ENCODE results near the gene ISLR. TPM values are rescaled to one million over a fixed set of nuclear protein-coding genes. Genes with fewer than 3 reads are reported as not detected.
A peak's percentile ranks its signal among the peaks of the same experiment; 100 is the strongest.
"Not testable (repeated sequence)": the region's sequence is repeated elsewhere in the genome, so short reads cannot be mapped to it uniquely, and the experiment has no call there.

The ISLR gene
- polyA plus RNA-seq, 3 donors = 49.7 to 54.6 (median 51.7) TPM

GRCh38 chr15:74136814-74137536 is 36.5 kb upstream of the ISLR start:
- DNase-seq (ENCODE audit: low read depth in 3 of 3, low spot score in 2 of 3) = no peak

DNA sequence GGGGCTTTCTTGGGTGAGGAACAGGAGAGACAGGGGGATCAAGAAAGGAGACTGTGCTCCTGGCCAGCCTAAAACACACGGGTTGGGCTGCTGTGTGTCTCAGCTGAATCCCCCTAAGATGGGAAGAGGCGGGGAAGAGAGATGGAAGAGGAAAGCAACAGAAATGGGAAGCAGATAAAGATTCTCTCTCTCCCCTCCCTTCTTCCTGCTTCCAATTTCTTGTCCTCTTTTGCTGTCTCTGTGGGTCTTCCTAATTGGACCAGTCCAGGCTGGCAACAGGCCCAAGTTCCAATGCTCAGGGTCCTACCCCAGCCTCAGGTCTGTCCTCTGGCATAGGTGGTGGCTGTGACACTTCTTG is 36.0 kb upstream of the ISLR start:
- DNase-seq (ENCODE audit: low read depth in 3 of 3, low spot score in 2 of 3) = no peak

DNA sequence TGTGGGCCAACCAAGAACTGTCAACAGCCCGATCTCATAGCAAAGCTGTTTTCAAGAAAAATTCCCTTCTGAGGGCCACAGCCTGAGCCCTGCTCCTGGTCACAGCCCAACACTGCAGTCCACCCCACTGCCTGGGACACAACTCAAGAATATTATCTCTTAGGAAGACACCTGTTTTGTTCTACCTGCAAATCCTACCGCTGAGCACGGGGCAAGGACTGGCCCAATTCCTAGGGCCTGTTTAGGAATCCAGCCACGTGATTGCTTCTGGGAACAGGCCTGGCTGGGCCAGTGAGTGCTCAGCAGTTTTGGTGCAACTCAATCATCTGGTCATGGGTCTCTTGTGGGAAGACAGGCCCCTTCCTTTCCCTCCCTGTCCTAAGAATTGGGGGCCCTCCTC is 34.9 kb upstream of the ISLR start:
- no peak for DNase-seq (ENCODE audit: low read depth in 3 of 3, low spot score in 2 of 3)

DNA sequence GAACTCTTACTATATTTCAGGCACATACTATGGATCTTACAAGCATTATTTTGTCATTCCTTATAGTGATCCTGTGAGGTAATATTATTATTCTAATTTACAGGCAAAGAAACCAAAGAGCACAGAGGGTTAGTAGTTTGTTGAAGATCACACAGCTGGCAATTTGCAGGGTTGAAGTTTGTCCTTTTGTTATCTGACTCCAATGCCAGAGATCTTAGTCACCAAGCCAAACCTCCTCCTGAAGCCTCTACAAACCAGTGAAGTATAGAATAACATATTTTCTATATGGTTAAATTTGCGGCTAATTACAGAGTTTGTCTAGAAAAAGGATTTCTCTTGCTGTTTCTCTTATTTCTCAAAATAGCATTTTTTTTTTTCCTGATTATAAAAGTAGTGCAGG is 31.9 kb upstream of the ISLR start:
- no peak for DNase-seq (ENCODE audit: low read depth in 3 of 3, low spot score in 2 of 3)

GRCh38 chr15:74144153-74144775 is 29.2 kb upstream of the ISLR start:
- DNase-seq (ENCODE audit: low read depth in 3 of 3, low spot score in 2 of 3) = no peak

- DNase-seq (ENCODE audit: low read depth in 3 of 3, low spot score in 2 of 3) = no peak
Observed at GRCh38 chr15:74146277-74146800, 27.2 kb upstream of the ISLR start.

- no peak for DNase-seq (ENCODE audit: low read depth in 3 of 3, low spot score in 2 of 3)
Observed at GRCh38 chr15:74147051-74147450, 26.5 kb upstream of the ISLR start.

DNA sequence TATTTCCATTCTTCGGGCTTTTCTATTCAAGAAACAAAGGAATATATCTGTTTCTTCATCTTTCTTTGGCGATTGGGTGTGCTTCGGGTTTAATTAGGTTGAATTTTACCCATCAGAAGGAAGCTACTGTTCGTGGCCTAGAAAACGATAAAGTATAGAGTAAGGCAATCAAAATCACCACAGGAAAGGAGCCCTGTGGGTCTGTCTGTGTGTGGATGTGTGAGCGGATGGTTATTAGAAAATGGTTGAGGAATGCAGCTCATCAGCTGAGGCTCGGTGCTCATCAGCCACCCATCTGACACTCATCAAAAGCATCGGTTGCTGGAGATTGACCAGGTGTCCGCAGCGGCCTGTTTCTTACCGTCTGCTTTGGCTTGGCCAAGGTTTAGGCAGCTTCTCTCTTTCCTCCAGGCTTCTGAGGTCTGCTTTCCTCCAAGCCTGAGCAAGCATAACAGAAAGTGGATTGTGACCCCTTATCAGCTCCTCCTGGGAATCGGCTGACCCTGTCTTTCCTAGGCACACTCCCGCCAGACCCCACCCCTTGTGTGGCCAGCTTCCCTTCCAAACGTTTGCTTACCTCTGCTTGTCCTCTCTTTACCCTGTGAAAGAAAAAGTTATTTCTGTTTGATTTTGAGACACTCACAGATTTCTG is 17.6 kb upstream of the ISLR start:
- no peak for DNase-seq (ENCODE audit: low read depth in 3 of 3, low spot score in 2 of 3)

DNA sequence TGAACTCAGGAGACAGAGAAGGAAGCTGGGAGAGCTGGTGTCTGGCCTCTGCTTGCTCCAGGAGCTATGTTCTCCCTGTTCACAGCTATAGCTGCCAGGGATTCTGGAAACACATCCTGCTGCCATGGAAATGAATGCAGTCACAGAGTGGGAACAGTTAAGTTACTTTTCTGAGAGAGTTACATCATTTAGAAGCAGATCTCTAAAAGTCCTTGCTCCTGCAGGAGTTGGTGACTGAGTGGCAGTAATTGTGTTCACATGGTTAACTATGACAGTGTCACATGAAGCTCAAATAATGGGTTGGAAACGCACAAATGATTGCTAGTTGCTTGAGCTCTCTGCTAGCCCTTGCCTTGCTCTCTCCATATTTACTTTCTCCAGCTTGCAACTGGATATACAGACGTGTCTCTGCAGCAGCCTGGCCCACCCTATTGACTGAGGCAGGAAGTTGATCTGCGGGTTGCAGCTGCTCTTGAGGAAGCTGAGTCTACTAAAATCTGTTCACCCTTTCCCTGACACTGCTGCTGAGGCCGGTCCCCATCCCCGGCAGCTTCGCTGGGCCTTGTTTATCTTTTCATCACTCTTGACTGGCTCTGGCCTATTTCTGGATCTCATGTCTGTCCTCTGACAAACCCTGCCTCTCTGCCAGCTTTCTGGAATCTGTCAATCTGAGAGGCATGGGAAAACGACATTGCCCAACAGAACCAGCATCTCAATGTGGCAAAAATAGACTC is 16.7 kb upstream of the ISLR start:
- DNase-seq (ENCODE audit: low read depth in 3 of 3, low spot score in 2 of 3) = no peak

DNA sequence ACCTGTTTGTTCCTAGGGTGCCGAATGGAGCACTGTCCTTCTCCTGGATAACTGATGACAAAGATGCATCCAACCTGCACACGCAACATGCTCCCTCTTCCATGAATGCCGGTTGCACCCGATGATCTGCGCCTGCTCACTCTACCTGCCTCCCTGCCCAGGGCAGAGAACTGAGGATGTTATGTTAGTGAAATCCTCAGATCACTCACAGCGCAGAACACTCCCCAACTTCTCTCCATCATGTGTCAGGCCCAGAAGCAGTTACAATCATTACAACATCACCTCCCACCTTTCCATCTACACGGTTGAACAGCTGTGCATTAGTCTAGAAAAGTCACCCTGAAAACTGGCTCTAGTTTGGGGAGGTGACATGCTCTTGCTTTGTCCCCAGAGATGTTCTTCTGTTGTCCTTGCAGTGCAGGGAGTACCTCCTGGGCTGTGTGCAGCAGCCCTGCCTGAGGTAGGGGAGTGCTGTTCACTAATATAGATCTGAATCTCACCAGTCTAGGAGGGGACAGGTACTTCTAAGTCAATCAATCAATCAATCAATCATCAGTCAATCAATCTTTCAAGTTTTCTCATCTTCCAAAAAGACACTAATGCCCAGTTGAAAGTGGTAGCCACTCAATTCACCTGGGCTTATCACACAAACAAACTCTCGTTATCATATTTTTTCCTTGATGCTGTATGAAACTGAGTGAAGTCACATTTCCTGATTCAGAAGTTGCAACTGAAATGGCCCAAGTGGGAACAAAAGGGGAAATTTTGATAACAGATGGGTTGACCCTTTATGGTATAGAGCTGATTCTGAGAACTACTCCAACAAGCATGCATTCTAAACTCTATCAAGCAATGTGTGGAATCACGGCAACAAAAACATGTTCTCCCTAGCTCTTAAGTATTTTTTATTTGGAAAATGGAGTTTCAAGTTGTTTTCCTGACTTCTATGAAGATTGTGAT is 15.4 kb upstream of the ISLR start:
- no peak for DNase-seq (ENCODE audit: low read depth in 3 of 3, low spot score in 2 of 3)

- DNase-seq (ENCODE audit: low read depth in 3 of 3, low spot score in 2 of 3) = no peak
Observed at GRCh38 chr15:74158855-74159650, 14.5 kb upstream of the ISLR start.

GRCh38 chr15:74159773-74160172 is 13.7 kb upstream of the ISLR start:
- DNase-seq (ENCODE audit: low read depth in 3 of 3, low spot score in 2 of 3) = no peak

DNA sequence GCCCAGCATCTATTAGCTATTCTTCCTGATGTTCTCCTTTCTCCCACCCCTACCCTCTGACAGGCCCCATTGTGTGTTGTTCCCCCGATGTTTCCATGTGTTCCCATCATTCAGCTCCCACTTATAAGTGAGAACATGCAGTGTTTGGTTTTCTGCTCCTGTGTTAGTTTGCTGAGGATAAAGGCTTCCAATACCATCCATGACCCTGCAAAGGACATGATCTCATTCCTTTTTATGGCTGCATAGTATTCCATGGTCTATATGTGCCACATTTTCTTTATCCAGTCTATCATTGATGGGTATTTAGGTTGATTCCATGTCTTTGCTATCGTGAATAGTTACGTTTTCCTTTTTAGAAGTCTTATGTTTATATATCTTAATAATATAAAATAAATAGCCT is 13.1 kb upstream of the ISLR start:
- not testable (repeated sequence) for DNase-seq (ENCODE audit: low read depth in 3 of 3, low spot score in 2 of 3)

DNA sequence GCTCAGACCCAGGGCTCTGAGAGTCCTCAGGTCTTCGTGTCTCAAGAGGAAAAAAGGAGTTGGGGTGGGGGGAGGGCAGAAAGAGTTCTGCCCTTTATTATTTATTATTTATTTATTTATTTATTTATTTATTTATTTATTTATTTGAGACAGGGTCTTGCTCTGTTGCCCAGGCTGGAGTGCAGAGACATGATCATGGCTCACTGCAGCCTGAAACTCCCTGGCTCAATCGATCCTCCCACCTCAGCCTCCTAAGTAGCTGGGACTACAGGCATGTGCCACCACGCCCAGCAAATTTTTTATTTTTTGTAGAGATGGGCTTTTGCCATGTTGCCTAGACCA is 11.3 kb upstream of the ISLR start:
- not testable (repeated sequence) for DNase-seq (ENCODE audit: low read depth in 3 of 3, low spot score in 2 of 3)

DNA sequence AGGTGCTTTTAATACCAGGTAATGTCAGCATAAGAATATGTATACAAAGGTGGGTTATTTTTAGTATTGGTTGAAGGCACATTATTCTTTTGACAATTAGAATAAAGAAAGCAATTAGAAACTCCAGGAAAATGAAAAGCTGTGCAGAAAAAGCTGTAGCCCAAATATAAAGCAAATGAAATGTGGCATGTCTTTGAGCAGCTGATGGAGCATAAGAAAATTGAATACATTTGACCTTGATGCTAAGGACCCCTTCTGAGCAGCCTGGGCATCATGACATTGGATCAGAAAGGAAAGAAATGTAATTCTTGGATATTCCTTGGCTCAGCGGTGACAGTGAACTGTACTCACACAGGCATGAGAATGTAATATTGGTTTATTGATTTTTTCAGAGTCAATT is 8.0 kb upstream of the ISLR start:
- DNase-seq (ENCODE audit: low read depth in 3 of 3, low spot score in 2 of 3) = no peak

- DNase-seq (ENCODE audit: low read depth in 3 of 3, low spot score in 2 of 3) = no peak
Observed at GRCh38 chr15:74167891-74168331, 5.6 kb upstream of the ISLR start.

- DNase-seq (ENCODE audit: low read depth in 3 of 3, low spot score in 2 of 3) = no peak
Observed at GRCh38 chr15:74168711-74169126, 4.8 kb upstream of the ISLR start.

DNA sequence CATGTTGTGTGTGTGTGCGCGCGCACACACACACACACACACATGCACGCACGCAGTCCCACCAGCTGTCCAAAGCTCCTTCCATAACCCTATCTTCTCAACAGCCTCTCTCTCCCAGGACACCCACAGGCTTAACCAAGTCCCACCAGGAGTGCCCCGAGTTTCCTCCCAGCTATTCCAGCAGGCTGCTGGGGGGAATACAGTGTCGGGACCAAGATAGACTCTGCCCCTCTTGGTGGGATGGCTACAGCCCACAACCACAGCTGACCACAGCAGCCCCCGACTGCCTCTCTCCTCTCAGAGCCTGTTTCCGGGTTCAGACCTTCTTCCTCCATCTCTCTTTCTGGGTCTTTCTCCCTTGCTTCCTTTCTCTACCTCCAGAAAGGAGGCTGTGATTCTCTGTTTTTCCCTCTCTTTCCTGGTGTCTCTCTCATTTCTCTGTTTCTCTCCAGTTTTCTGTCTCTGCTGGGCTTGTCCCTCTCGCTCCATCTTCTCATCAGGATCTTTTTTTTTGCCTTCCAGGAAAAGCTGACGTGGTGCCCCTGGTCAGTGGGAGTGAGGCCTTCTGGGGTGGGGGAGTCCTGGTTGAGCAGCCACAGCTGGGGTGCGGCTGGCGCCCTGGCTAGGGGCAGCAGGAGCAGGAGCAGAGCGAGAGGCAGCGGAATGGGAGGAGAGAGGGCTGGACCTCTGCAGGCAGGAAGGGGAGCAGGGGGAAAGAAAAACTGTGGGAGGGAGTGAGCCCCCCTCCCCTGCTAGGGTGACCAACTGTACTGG is 3.3 kb upstream of the ISLR start:
- DNase-seq (ENCODE audit: low read depth in 3 of 3, low spot score in 2 of 3) = peak in 2 of 3 donors; percentile 42 to 53
